Epithelial cell of esophagus (primary cell): ENCODE results near the gene SNTB2.

ENCODE experiments used
- DNase-seq: peaks from one replicate; pipeline ENCODE4 v3.0.0; 2010; ENCODE audit warnings: low read depth
- H3K4me3 ChIP-seq: 2 replicates; pipeline ENCODE4 v1.5.1; 2011; ENCODE audit warnings: mild to moderate bottlenecking, low read length, control low read depth
- TF ChIP-seq, protein P1 (sequence below): IDR thresholded peaks from 2 replicates; pipeline ENCODE4 v1.5.1; 2011; ENCODE audit warnings: low read depth, mild to moderate bottlenecking, low read length, control low read depth, inconsistent platforms; ENCODE audit not compliant: insufficient read depth; ENCODE audit errors: missing control alignments

The SNTB2 gene

DNA sequence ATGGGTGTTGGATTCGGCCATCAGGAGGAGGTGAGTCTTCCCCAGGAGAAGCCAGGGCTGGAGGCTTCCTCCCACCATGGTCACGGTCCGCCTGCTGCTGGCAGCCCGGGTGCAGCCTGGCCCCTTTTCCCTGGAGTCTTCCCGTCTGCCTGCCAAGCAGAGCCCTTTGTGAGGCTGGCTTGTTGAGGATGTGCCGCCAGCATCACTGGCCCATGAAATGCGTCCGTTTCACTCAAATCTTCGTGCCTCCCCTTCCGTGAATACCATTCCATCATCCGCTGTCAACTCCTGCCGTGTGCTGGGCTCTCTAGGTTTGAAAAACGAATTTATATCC lies 133.7 kb downstream of the SNTB2 start:
- H3K4me3 ChIP-seq = no peak overlapping the region
- TF ChIP-seq, protein P1, sequence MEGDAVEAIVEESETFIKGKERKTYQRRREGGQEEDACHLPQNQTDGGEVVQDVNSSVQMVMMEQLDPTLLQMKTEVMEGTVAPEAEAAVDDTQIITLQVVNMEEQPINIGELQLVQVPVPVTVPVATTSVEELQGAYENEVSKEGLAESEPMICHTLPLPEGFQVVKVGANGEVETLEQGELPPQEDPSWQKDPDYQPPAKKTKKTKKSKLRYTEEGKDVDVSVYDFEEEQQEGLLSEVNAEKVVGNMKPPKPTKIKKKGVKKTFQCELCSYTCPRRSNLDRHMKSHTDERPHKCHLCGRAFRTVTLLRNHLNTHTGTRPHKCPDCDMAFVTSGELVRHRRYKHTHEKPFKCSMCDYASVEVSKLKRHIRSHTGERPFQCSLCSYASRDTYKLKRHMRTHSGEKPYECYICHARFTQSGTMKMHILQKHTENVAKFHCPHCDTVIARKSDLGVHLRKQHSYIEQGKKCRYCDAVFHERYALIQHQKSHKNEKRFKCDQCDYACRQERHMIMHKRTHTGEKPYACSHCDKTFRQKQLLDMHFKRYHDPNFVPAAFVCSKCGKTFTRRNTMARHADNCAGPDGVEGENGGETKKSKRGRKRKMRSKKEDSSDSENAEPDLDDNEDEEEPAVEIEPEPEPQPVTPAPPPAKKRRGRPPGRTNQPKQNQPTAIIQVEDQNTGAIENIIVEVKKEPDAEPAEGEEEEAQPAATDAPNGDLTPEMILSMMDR = no peak
- no peak for DNase-seq

DNA sequence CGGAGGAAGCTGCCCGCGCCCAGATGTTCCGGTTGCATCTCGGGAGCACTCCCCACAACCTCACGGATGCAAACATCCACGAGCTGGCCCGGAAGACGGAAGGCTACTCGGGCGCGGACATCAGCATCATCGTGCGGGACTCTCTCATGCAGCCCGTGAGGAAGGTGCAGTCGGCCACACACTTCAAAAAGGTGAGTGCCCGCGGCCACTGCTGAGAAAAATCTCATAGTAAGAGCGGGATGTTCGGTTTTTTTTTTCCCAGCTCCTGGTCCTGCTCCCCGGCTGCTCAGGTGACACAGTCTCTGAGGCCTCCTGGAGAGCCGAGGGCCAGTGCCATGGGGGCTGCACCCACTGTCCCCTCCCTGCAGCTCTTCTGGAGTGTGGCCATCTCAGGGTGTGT lies 134.1 kb downstream of the SNTB2 start:
- no peak for DNase-seq
- H3K4me3 ChIP-seq = no peak overlapping the region
- TF ChIP-seq, protein P1 = no peak

DNA sequence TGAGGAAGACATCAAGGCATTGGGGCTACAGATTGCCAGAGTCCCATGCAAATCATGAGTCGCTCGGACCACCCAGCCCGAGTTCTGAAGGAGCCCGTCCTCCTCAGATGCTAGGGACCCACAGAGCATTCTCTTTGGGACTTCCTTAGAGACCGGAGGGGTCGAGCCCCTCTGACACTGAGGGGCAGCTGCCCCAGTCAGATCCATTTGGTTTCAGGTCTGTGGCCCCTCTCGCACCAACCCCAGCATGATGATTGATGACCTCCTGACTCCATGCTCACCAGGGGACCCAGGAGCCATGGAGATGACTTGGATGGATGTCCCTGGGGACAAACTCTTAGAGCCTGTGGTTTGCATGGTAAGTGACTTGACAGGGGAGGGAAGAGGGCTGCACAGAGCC lies 135.4 kb downstream of the SNTB2 start:
- no peak for DNase-seq
- no peak overlapping the region for H3K4me3 ChIP-seq
- TF ChIP-seq, protein P1 = no peak

DNA sequence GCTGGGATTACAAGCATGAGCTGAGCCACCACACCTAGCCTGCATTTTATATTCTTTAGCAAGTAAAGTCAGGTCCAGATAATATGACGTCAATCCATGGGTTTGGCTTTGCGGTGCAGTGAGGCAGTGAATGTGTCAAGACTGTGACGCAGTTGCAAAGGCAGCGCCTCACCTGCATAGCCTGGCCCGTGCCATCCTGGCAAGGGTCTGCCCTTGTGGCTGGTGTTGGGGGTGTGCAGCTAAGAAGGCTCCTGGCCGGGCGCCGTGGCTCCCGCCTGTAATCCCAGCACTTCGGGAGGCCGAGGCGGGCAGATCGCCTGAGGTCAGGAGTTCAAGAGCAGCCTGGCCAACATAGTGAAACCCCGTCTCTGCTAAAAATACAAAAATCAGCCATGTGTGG lies 136.5 kb downstream of the SNTB2 start:
- H3K4me3 ChIP-seq = no peak overlapping the region
- DNase-seq = no peak
- TF ChIP-seq, protein P1 = no peak

DNA sequence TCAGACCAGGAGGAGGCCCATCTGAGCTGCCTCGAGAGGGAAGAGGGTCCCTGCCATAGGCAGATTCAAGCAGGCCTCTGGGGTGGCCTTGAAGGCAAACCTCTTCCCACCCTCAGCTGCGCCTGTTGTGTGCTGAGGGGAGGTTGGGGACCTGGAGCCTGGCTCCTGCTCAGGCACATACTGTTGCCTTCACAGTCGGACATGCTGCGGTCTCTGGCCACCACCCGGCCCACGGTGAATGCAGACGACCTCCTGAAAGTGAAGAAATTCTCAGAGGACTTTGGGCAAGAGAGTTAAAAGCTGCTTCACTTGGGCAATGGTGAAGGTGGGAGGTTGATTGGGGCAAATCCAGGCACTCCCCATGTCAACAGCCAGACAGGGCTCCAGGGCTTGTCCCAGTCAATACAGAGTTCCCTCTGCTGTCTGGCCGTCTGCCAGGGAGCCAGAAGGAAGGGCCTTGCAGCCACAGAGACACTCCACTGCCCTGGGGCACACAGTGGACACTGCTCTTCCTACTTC lies 137.1 kb downstream of the SNTB2 start:
- no peak overlapping the region for H3K4me3 ChIP-seq
- DNase-seq = no peak
- TF ChIP-seq, protein P1 = no peak

DNA sequence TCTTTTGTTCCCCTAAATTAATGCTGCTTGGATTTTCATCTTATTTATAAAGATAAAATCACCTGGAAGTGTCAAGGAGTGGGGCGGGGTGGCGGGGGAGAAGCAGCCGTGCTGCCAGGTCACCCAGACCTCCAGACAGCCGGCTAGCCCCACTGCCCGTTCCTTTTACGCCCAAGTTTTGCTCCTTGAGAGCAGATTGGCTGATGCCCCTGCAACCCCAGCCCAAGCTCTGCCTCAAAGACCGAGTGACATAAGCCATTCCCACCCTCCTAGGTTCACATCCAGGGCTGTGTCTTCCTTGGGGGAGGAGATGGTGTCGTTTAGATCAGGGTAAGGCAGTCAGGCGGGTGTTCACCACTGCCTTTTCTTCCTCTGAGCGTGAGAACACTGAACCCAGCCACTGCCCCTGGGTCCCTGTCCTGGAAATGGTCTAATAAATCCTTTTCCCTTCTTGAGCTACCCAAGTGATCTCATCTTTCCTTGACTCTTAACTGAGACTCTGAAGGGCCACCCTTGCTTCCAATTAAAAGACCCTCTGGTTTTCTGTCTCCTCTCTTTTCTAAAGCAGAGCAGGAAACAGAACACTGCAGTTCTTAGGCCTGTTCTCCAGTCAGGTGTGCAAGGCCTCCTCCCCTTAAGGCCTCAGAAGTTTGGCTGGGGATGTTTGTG lies 137.8 kb downstream of the SNTB2 start:
- DNase-seq = no peak
- TF ChIP-seq, protein P1 = no peak
- H3K4me3 ChIP-seq = no peak overlapping the region

DNA sequence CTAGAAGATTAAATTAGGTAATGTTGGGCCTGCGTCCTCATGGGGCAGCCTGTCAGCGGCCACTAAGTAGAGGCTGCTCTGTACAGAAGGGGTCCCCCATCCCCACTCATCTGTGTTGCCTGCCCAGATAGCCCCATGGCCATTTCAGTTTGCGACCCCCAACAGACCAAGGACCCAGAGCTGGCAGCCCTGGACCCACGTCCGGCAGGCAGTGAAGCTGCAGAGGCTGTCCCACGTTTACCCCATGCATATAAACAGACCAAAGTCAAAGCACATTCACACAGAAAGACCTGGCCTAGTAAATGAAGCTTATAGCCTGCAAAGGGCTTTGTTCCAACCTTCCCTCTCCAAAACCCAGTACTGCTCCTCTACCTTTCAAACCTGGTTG lies 138.8 kb downstream of the SNTB2 start:
- H3K4me3 ChIP-seq = no peak overlapping the region
- TF ChIP-seq, protein P1 = no peak
- DNase-seq = no peak
